Activated CD8-positive, alpha-beta T cell treated with anti-CD3 and anti-CD28 coated beads for 36 hours (primary cell): ENCODE data around the gene AP2A2. TPM values are rescaled to one million over a fixed set of nuclear protein-coding genes. Genes with fewer than 3 reads are reported as not detected.

ENCODE experiments used
- ATAC-seq: fragments of 200-7000 bp; cut with Tn5 transposase; one replicate; pipeline ENCODE4 v1.10.0; 2021; ENCODE audit warnings: mild to moderate bottlenecking, moderate library complexity
- CTCF ChIA-PET: fragments of 350-600 bp; sonication (Branson Sonifier 250); formaldehyde crosslinking; loops from one replicate; lab custom pipeline; 2021; ENCODE audit warnings: antibody characterized with exemption; lab: Charles Lee
- POLR2A ChIA-PET: fragments of 350-600 bp; sonication (Branson Sonifier 250); formaldehyde crosslinking; loops from one replicate; lab custom pipeline; 2021; ENCODE audit warnings: antibody characterized with exemption; lab: Charles Lee
- DNase-seq: peaks from one replicate; pipeline ENCODE4 v3.0.0-alpha.2; 2020
- H3K27ac Mint-ChIP-seq: one replicate; pipeline ENCODE4 v1.8.0; 2021; ENCODE audit warnings: mild to moderate bottlenecking, mixed read lengths
- H3K27me3 Mint-ChIP-seq: one replicate; pipeline ENCODE4 v1.8.0; 2021; ENCODE audit warnings: mixed read lengths
- H3K36me3 Mint-ChIP-seq: one replicate; pipeline ENCODE4 v1.8.0; 2021; ENCODE audit warnings: low read depth, mixed read lengths
- H3K4me1 Mint-ChIP-seq: one replicate; pipeline ENCODE4 v1.8.0; 2021; ENCODE audit warnings: low read depth, mixed read lengths
- H3K4me3 Mint-ChIP-seq: one replicate; pipeline ENCODE4 v1.8.0; 2021; ENCODE audit warnings: mild to moderate bottlenecking, moderate library complexity, mixed read lengths
- H3K9me3 Mint-ChIP-seq: one replicate; pipeline ENCODE4 v1.8.0; 2021; ENCODE audit warnings: mixed read lengths
- intact Hi-C: fragments of 100-400 bp; cut with micrococcal nuclease; formaldehyde crosslinking; loops from one replicate; pipeline ENCODE4 v1.10.0; 2022
- total RNA-seq, 2 experiments: library from RNA; stranded (reverse); gene quantifications; one replicate each; pipeline ENCODE4 v1.2.3, GENCODE V29; 2021
- TF ChIP-seq, protein P1 (sequence below): fragments of 200-600 bp; IDR thresholded peaks from one replicate; pipeline ENCODE4 v1.8.0; 2022; ENCODE audit warnings: antibody characterized with exemption, mild to moderate bottlenecking

AP2A2 gene
- total RNA-seq, 2 experiments from 2014 or later = 34.0 to 34.6 TPM

GRCh38 chr11:1022908-1023810 lies 97.5 kb downstream of the AP2A2 start:
- intact Hi-C loops = no loop called here
- Mint-ChIP-seq H3K4me3 (no peak overlapping the region), H3K9me3 (no peaks in the 10 kb centered on the region), H3K27ac (no peak overlapping the region), H3K27me3 (no peaks in the 10 kb centered on the region), H3K36me3 (no peaks in the 10 kb centered on the region), H3K4me1 (peaks cover 2% of the 10 kb centered on the region)
- ATAC-seq (no peak), DNase-seq (no peak)
- ChIA-PET CTCF (no interaction called here), POLR2A (no interaction called here)
- TF ChIP-seq, protein P1, sequence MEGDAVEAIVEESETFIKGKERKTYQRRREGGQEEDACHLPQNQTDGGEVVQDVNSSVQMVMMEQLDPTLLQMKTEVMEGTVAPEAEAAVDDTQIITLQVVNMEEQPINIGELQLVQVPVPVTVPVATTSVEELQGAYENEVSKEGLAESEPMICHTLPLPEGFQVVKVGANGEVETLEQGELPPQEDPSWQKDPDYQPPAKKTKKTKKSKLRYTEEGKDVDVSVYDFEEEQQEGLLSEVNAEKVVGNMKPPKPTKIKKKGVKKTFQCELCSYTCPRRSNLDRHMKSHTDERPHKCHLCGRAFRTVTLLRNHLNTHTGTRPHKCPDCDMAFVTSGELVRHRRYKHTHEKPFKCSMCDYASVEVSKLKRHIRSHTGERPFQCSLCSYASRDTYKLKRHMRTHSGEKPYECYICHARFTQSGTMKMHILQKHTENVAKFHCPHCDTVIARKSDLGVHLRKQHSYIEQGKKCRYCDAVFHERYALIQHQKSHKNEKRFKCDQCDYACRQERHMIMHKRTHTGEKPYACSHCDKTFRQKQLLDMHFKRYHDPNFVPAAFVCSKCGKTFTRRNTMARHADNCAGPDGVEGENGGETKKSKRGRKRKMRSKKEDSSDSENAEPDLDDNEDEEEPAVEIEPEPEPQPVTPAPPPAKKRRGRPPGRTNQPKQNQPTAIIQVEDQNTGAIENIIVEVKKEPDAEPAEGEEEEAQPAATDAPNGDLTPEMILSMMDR = no peak

- DNase-seq = no peak
- ATAC-seq = no peak
- H3K27me3 Mint-ChIP-seq = no peaks in the 10 kb centered on the region
- CTCF ChIA-PET = no interaction called here
- intact Hi-C loops = no loop called here
- POLR2A ChIA-PET = no interaction called here
- no peaks in the 10 kb centered on the region for H3K4me1 Mint-ChIP-seq
- H3K36me3 Mint-ChIP-seq = no peaks in the 10 kb centered on the region
- no peak overlapping the region for H3K4me3 Mint-ChIP-seq
- no peaks in the 10 kb centered on the region for H3K9me3 Mint-ChIP-seq
- TF ChIP-seq, protein P1 = no peak
- no peak overlapping the region for H3K27ac Mint-ChIP-seq
Observed at GRCh38 chr11:1023811-1024596, 98.3 kb downstream of the AP2A2 start.

DNA sequence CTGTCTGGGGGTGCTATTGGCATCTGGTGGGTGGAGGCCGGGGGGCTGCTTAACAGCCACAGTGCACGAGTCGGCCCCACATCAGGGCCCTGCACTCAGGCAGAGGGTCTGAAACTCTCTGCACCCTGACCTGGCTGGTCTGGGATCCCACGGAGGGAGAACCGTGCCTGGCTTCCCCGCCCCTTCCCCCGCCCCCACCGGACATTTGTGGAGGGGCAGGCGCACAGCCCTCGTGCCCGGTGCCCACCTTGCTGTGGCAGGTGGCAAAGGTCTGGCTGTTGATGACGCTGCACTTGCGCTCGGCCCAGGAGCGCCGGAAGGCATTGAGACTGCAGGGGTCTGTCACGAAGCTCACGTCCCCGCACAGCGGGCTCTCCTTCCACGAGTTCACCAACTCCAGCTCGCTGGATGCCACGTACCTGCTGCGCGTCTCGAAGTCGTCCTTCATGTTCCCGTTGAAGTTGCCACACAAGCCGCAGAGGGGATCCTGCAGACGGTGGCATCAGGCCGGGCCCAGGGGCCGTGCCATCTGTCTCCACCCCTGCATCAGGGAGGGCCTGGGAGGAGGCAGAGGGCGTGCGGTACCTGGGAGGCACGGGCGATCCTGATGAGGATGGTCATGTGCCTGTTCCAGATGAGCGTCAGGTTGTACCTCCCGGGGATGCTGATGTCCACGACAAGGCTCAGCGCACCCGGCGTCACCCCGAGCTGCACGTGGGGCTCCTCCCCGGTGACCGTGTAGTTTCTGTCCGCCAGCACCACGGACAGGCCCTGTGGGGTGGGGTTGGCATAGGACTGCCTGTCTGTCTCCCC lies 99.1 kb downstream of the AP2A2 start:
- no peaks in the 10 kb centered on the region for H3K36me3 Mint-ChIP-seq
- ChIA-PET CTCF (no interaction called here), POLR2A (no interaction called here)
- H3K9me3 Mint-ChIP-seq = no peaks in the 10 kb centered on the region
- ATAC-seq (no peak), DNase-seq (no peak)
- no peaks in the 10 kb centered on the region for H3K27me3 Mint-ChIP-seq
- H3K4me3 Mint-ChIP-seq = no peak overlapping the region
- intact Hi-C loops = no loop called here
- no peak overlapping the region for H3K27ac Mint-ChIP-seq
- no peaks in the 10 kb centered on the region for H3K4me1 Mint-ChIP-seq
- TF ChIP-seq, protein P1 = no peak

DNA sequence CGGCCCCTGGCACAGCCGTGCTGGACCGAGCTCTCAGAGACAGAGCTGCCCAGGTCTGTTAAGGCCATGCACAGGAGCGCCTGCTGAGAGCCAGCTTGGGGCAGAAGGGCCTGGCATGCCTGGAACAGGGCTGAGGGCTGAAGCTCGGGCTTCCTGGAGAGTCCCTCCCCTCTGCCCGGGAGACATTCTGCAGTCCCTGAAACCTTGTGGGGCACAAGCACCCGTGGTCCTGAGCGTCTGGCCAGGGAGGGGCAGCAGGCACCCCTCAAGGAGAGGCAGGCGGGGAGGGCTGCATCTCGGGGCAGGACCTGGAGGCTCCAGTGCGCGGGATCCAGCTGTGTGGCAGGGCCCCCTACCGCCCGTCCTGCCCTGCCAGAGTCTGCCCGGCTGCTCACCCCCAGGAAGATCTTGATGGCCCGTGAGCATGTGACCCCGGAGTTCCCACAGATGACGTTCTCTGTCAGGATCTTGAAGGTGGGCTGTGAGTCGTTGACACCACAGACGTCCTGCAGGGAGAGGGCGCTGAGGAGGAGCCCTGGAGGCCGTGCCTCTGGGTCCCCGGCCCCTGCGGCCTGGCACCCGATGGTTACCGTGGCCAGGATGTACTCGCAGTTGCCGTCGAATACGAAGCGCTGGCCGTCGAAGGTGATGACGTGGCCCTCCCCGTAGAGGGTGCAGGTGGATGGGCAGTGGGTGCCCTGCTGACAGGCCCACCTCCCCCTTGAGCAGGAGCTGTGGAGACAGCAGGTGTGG lies 99.9 kb downstream of the AP2A2 start:
- Mint-ChIP-seq H3K4me3 (no peak overlapping the region), H3K4me1 (no peaks in the 10 kb centered on the region), H3K36me3 (no peaks in the 10 kb centered on the region), H3K27ac (no peak overlapping the region), H3K27me3 (no peaks in the 10 kb centered on the region), H3K9me3 (no peaks in the 10 kb centered on the region)
- no peak for ATAC-seq
- intact Hi-C loops = no loop called here
- CTCF ChIA-PET = no interaction called here
- DNase-seq = no peak
- TF ChIP-seq, protein P1 = no peak
- POLR2A ChIA-PET = no interaction called here
